ENCODE measurements around the gene HPS5. TPM values are rescaled to one million over a fixed set of nuclear protein-coding genes. Genes with fewer than 3 reads are reported as not detected.

The HPS5 gene
- total RNA-seq, 2 experiments from 2014 or later = 8.8 to 9.3 TPM

DNA sequence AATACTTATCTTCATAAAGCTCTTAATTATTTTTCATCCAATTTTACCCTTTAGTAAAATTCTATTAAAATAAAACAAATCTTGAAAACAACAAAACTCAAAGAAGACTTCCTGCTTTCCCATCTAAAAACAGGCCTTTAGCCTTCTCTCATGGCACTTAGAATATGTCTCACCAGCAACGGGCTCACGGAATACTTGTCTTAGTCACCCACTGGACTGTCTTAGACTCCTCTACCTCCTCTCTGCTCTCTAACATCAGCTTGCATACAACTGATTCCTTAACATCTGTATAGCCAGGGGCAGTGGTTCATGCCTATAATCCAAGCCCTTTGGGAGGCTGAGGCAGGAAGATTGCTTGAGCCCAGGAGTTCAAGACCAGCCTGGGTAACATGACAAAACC, 13.7 kb downstream of the HPS5 start:
- no peak for ATAC-seq (ENCODE audit: poor library complexity)
- Histone ChIP-seq H3K9me3 (ENCODE audit: control insufficient read depth in 1 of 2, insufficient read depth in 1 of 2, low read length in 2 of 2) (no peaks in the 10 kb centered on the region), H3K27me3 (ENCODE audit: control insufficient read depth in 1 of 2, insufficient read depth in 2 of 2, low read length in 2 of 2) (no peaks in the 10 kb centered on the region), H3K4me3 (ENCODE audit: low read length) (no peak overlapping the region), H3K4me1 (ENCODE audit: insufficient read depth, low read length) (no peaks in the 10 kb centered on the region), H3K27ac (ENCODE audit: low read depth in 1 of 2, low read length in 2 of 2) (no peak overlapping the region), H3K36me3 (ENCODE audit: insufficient read depth, low read length) (peaks cover 73% of the 10 kb centered on the region)
- ChIA-PET CTCF (interaction anchor here (1.1 kb wide), 1 partner anchor 16 kb away, joined by 4 read pairs; no protein-coding TSS in a partner anchor), POLR2A (no interaction called here)
- Mint-ChIP-seq H3K4me3 (no peak overlapping the region), H3K9me3 (no peaks in the 10 kb centered on the region), H3K27ac (no peak overlapping the region), H3K4me1 (ENCODE audit: low read depth) (no peaks in the 10 kb centered on the region), H3K27me3 (no peaks in the 10 kb centered on the region), H3K36me3 (ENCODE audit: low read depth) (peaks cover 87% of the 10 kb centered on the region)
- intact Hi-C loops (cut with DNase I, micrococcal nuclease) = loop anchor here in 1 of 2 experiments (10.0 kb wide), 1 partner anchor 427 kb away; no protein-coding TSS in a partner anchor
- no peak for DNase-seq
- TF ChIP-seq, protein P1, sequence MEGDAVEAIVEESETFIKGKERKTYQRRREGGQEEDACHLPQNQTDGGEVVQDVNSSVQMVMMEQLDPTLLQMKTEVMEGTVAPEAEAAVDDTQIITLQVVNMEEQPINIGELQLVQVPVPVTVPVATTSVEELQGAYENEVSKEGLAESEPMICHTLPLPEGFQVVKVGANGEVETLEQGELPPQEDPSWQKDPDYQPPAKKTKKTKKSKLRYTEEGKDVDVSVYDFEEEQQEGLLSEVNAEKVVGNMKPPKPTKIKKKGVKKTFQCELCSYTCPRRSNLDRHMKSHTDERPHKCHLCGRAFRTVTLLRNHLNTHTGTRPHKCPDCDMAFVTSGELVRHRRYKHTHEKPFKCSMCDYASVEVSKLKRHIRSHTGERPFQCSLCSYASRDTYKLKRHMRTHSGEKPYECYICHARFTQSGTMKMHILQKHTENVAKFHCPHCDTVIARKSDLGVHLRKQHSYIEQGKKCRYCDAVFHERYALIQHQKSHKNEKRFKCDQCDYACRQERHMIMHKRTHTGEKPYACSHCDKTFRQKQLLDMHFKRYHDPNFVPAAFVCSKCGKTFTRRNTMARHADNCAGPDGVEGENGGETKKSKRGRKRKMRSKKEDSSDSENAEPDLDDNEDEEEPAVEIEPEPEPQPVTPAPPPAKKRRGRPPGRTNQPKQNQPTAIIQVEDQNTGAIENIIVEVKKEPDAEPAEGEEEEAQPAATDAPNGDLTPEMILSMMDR (IDR thresholded peaks at IDR 0.05) = no peak

- no peaks in the 10 kb centered on the region for H3K4me1 ChIP-seq (ENCODE audit: insufficient read depth, low read length)
- TF ChIP-seq, protein P1 (IDR thresholded peaks at IDR 0.05) = no peak
- Mint-ChIP-seq H3K9me3 (no peaks in the 10 kb centered on the region), H3K27me3 (no peaks in the 10 kb centered on the region), H3K36me3 (ENCODE audit: low read depth) (peaks cover 92% of the 10 kb centered on the region), H3K4me1 (ENCODE audit: low read depth) (no peaks in the 10 kb centered on the region), H3K27ac (no peak overlapping the region), H3K4me3 (no peak overlapping the region)
- H3K27ac ChIP-seq (ENCODE audit: low read depth in 1 of 2, low read length in 2 of 2) = no peak overlapping the region
- CTCF ChIA-PET = interaction anchor here (0.8 to 1.1 kb wide), 2 partner anchors 15 to 29 kb away, joined by 3 to 4 read pairs; no protein-coding TSS in a partner anchor
- no peak for ATAC-seq (ENCODE audit: poor library complexity)
- POLR2A ChIA-PET = no interaction called here
- H3K4me3 ChIP-seq (ENCODE audit: low read length) = no peak overlapping the region
- DNase-seq = no peak
- intact Hi-C loops (cut with DNase I, micrococcal nuclease) = loop anchor here in 1 of 2 experiments (10.0 kb wide), 1 partner anchor 427 kb away; no protein-coding TSS in a partner anchor
- no peaks in the 10 kb centered on the region for H3K9me3 ChIP-seq (ENCODE audit: control insufficient read depth in 1 of 2, insufficient read depth in 1 of 2, low read length in 2 of 2)
- H3K27me3 ChIP-seq (ENCODE audit: control insufficient read depth in 1 of 2, insufficient read depth in 2 of 2, low read length in 2 of 2) = no peaks in the 10 kb centered on the region
- H3K36me3 ChIP-seq (ENCODE audit: insufficient read depth, low read length) = peaks cover 73% of the 10 kb centered on the region
Observed at GRCh38 chr11:18307461-18308139, 14.3 kb downstream of the HPS5 start.

GRCh38 chr11:18304745-18305144, 17.2 kb downstream of the HPS5 start:
- Histone ChIP-seq H3K9me3 (ENCODE audit: control insufficient read depth in 1 of 2, insufficient read depth in 1 of 2, low read length in 2 of 2) (no peaks in the 10 kb centered on the region), H3K27me3 (ENCODE audit: control insufficient read depth in 1 of 2, insufficient read depth in 2 of 2, low read length in 2 of 2) (no peaks in the 10 kb centered on the region), H3K4me1 (ENCODE audit: insufficient read depth, low read length) (no peaks in the 10 kb centered on the region), H3K4me3 (ENCODE audit: low read length) (no peak overlapping the region), H3K27ac (ENCODE audit: low read depth in 1 of 2, low read length in 2 of 2) (no peak overlapping the region), H3K36me3 (ENCODE audit: insufficient read depth, low read length) (peaks cover 77% of the 10 kb centered on the region)
- Mint-ChIP-seq H3K27ac (no peak overlapping the region), H3K9me3 (no peaks in the 10 kb centered on the region), H3K4me1 (ENCODE audit: low read depth) (no peaks in the 10 kb centered on the region), H3K36me3 (ENCODE audit: low read depth) (peaks cover 95% of the 10 kb centered on the region), H3K4me3 (no peak overlapping the region), H3K27me3 (no peaks in the 10 kb centered on the region)
- ATAC-seq (ENCODE audit: poor library complexity) = no peak
- CTCF ChIA-PET = no interaction called here
- POLR2A ChIA-PET = no interaction called here
- no peak for DNase-seq
- TF ChIP-seq, protein P1 (IDR thresholded peaks at IDR 0.05) = no peak
- intact Hi-C loops (cut with DNase I, micrococcal nuclease) = loop anchor here in 1 of 2 experiments (10.0 kb wide), 1 partner anchor 430 kb away; no protein-coding TSS in a partner anchor
